Stimulated activated naive B cell treated with anti-CD40 and anti-IgM and Interleukin-4, amounts not matched to agents 10 μg/mL and 1 μg/mL and 100 μg/mL, for 72 hours (primary cell): Measurements from ENCODE around the gene MPL.
A peak's percentile ranks its signal among the peaks of the same experiment; 100 is the strongest.

ENCODE experiments used
- ATAC-seq, 2 donors: fragments of 150-1000 bp; cut with Tn5 transposase; replicated peaks; 2 replicates each; pipeline ENCODE4 v1.10.0; 2021; ENCODE audit warnings: moderate library complexity in 1 of 2
- DNase-seq: peaks from one replicate; pipeline ENCODE4 v3.0.0; 2021
- H3K27ac Mint-ChIP-seq: one replicate; pipeline ENCODE4 v1.8.0; 2022; ENCODE audit warnings: mild to moderate bottlenecking, mixed read lengths
- H3K27me3 Mint-ChIP-seq, 2 donors: one replicate each; pipeline ENCODE4 v1.8.0; 2022; ENCODE audit warnings: mixed read lengths in 2 of 2
- H3K36me3 Mint-ChIP-seq, 2 donors: one replicate each; pipeline ENCODE4 v1.8.0; 2022; ENCODE audit warnings: mixed read lengths in 2 of 2, mild to moderate bottlenecking in 1 of 2
- H3K4me1 Mint-ChIP-seq, 2 donors: one replicate each; pipeline ENCODE4 v1.8.0; 2022; ENCODE audit warnings: mixed read lengths in 2 of 2, mild to moderate bottlenecking in 1 of 2
- H3K4me3 Mint-ChIP-seq, 2 donors: one replicate each; pipeline ENCODE4 v1.8.0; 2022; ENCODE audit warnings: mild to moderate bottlenecking in 2 of 2, mixed read lengths in 2 of 2, moderate library complexity in 1 of 2
- H3K9me3 Mint-ChIP-seq, 2 donors: one replicate each; pipeline ENCODE4 v1.8.0; 2022; ENCODE audit warnings: mixed read lengths in 2 of 2, mild to moderate bottlenecking in 1 of 2

Gene MPL

GRCh38 chr1:43302721-43303470 is 34.7 kb upstream of the MPL start:
- no peak overlapping the region for H3K4me3 Mint-ChIP-seq
- DNase-seq (no peak), ATAC-seq (no peak)
- H3K4me1 Mint-ChIP-seq, result peaks cover 0 to 5% of the 10 kb centered on the region in 2 donors
- no peaks in the 10 kb centered on the region for H3K36me3 Mint-ChIP-seq
- H3K9me3 Mint-ChIP-seq, result no peaks in the 10 kb centered on the region
- H3K27me3 Mint-ChIP-seq, result peaks cover 5 to 24% of the 10 kb centered on the region in 2 donors
- H3K27ac Mint-ChIP-seq, result no peak overlapping the region

GRCh38 chr1:43303471-43304313 is 33.9 kb upstream of the MPL start:
- H3K27me3 Mint-ChIP-seq, result peaks cover 5 to 21% of the 10 kb centered on the region in 2 donors
- H3K4me3 Mint-ChIP-seq, result no peak overlapping the region
- DNase-seq, result no peak
- no peak for ATAC-seq
- no peaks in the 10 kb centered on the region for H3K36me3 Mint-ChIP-seq
- H3K4me1 Mint-ChIP-seq, result peaks cover 0 to 5% of the 10 kb centered on the region in 2 donors
- peak overlapping the region; percentile 9 for H3K27ac Mint-ChIP-seq
- no peaks in the 10 kb centered on the region for H3K9me3 Mint-ChIP-seq

GRCh38 chr1:43304314-43304681 is 33.3 kb upstream of the MPL start:
- Mint-ChIP-seq H3K4me1 (peaks cover 0 to 5% of the 10 kb centered on the region in 2 donors), H3K27me3 (peaks cover 5 to 21% of the 10 kb centered on the region in 2 donors), H3K36me3 (no peaks in the 10 kb centered on the region), H3K9me3 (no peaks in the 10 kb centered on the region), H3K27ac (no peak overlapping the region), H3K4me3 (no peak overlapping the region)
- DNase-seq (no peak), ATAC-seq (no peak)

- ATAC-seq (no peak), DNase-seq (no peak)
- H3K27ac Mint-ChIP-seq, result no peak overlapping the region
- peaks cover 5 to 21% of the 10 kb centered on the region in 2 donors for H3K27me3 Mint-ChIP-seq
- peaks cover 0 to 5% of the 10 kb centered on the region in 2 donors for H3K4me1 Mint-ChIP-seq
- no peaks in the 10 kb centered on the region for H3K36me3 Mint-ChIP-seq
- no peaks in the 10 kb centered on the region for H3K9me3 Mint-ChIP-seq
- no peak overlapping the region for H3K4me3 Mint-ChIP-seq
These were observed 32.8 kb upstream of the MPL start for GRCh38 chr1:43304771-43305300.

- Mint-ChIP-seq H3K36me3 (no peaks in the 10 kb centered on the region), H3K27me3 (peaks cover 5 to 21% of the 10 kb centered on the region in 2 donors)
- no peak for DNase-seq
These were observed 32.2 kb upstream of the MPL start for GRCh38 chr1:43305461-43305860.

GRCh38 chr1:43305926-43306687 is 31.5 kb upstream of the MPL start:
- Mint-ChIP-seq H3K27ac (peak overlapping the region; percentile 22), H3K36me3 (no peaks in the 10 kb centered on the region), H3K4me3 (no peak overlapping the region), H3K4me1 (peaks cover 0 to 3% of the 10 kb centered on the region in 2 donors), H3K27me3 (peaks cover 5 to 19% of the 10 kb centered on the region in 2 donors), H3K9me3 (no peaks in the 10 kb centered on the region)
- no peak for DNase-seq
- no peak for ATAC-seq

More at GRCh38 chr1:43305461-43305860, 32.2 kb upstream of the MPL start:
- Mint-ChIP-seq H3K4me3 (no peak overlapping the region), H3K27ac (peak overlapping the region; percentile 22), H3K4me1 (peaks cover 0 to 5% of the 10 kb centered on the region in 2 donors), H3K9me3 (no peaks in the 10 kb centered on the region)
- no peak for ATAC-seq

GRCh38 chr1:43306688-43307457 is 30.7 kb upstream of the MPL start:
- Mint-ChIP-seq H3K4me3 (no peak overlapping the region), H3K27ac (peak overlapping the region; percentile 6), H3K4me1 (peaks cover 0 to 3% of the 10 kb centered on the region in 2 donors), H3K36me3 (no peaks in the 10 kb centered on the region), H3K27me3 (peaks cover 5 to 19% of the 10 kb centered on the region in 2 donors), H3K9me3 (no peaks in the 10 kb centered on the region)
- DNase-seq (no peak), ATAC-seq (no peak)

- DNase-seq (no peak), ATAC-seq (no peak)
- Mint-ChIP-seq H3K27me3 (peaks cover 5 to 13% of the 10 kb centered on the region in 2 donors), H3K4me3 (no peak overlapping the region), H3K9me3 (no peaks in the 10 kb centered on the region), H3K27ac (peak overlapping the region; percentile 20), H3K36me3 (no peaks in the 10 kb centered on the region), H3K4me1 (peaks cover 0 to 3% of the 10 kb centered on the region in 2 donors)
These were observed 30.0 kb upstream of the MPL start for GRCh38 chr1:43307458-43308158.

- Mint-ChIP-seq H3K36me3 (no peaks in the 10 kb centered on the region), H3K4me1 (peaks cover 0 to 3% of the 10 kb centered on the region in 2 donors), H3K4me3 (no peak overlapping the region), H3K27me3 (peaks cover 5 to 13% of the 10 kb centered on the region in 2 donors), H3K9me3 (no peaks in the 10 kb centered on the region), H3K27ac (no peak overlapping the region)
- DNase-seq, result no peak
- ATAC-seq, result no peak
These were observed 28.8 kb upstream of the MPL start for GRCh38 chr1:43308635-43309404.

GRCh38 chr1:43309405-43310025 is 28.1 kb upstream of the MPL start:
- no peak overlapping the region for H3K4me3 Mint-ChIP-seq
- DNase-seq, result no peak
- H3K36me3 Mint-ChIP-seq, result no peaks in the 10 kb centered on the region
- H3K27me3 Mint-ChIP-seq, result peaks cover under 1 to 8% of the 10 kb centered on the region in 2 donors
- no peaks in the 10 kb centered on the region for H3K4me1 Mint-ChIP-seq
- H3K27ac Mint-ChIP-seq, result no peak overlapping the region
- no peak for ATAC-seq
- H3K9me3 Mint-ChIP-seq, result no peaks in the 10 kb centered on the region

GRCh38 chr1:43311521-43311920 is 26.1 kb upstream of the MPL start:
- Mint-ChIP-seq H3K36me3 (no peaks in the 10 kb centered on the region), H3K4me1 (no peaks in the 10 kb centered on the region), H3K4me3 (no peak overlapping the region), H3K27me3 (peaks cover 0 to under 1% of the 10 kb centered on the region in 2 donors), H3K9me3 (no peaks in the 10 kb centered on the region), H3K27ac (no peak overlapping the region)
- DNase-seq (no peak), ATAC-seq (no peak)

- ATAC-seq (no peak), DNase-seq (no peak)
- Mint-ChIP-seq H3K36me3 (no peaks in the 10 kb centered on the region), H3K9me3 (no peaks in the 10 kb centered on the region), H3K27me3 (no peaks in the 10 kb centered on the region), H3K4me1 (no peaks in the 10 kb centered on the region), H3K4me3 (no peak overlapping the region), H3K27ac (no peak overlapping the region)
These were observed 25.4 kb upstream of the MPL start for GRCh38 chr1:43312212-43312623.
